ENCODE results near the gene VAC14.
A peak's percentile ranks its signal among the peaks of the same experiment; 100 is the strongest.

The VAC14 gene

GRCh38 chr16:70644763-70645597 is 156.0 kb downstream of the VAC14 start (continued):
- TF ChIP-seq ZNF629 (tag by site-specific recombination; IDR thresholded peaks at IDR 0.05) (no peak), WT1 (tag by site-specific recombination; IDR thresholded peaks at IDR 0.05) (no peak), ZBTB49 (tag by site-specific recombination; IDR thresholded peaks at IDR 0.05; ENCODE audit: low read depth) (no peak), BCL11A (tag by site-specific recombination; IDR thresholded peaks at IDR 0.05; ENCODE audit: low read depth) (no peak), ZNF248 (tag by site-specific recombination; IDR thresholded peaks at IDR 0.05) (0 out of 2 replicates have a peak, but pooled peaks have one; percentile 43), PRDM1 (tag by site-specific recombination; IDR thresholded peaks at IDR 0.05) (no peak), ZNF366 (tag by site-specific recombination; conservative IDR thresholded peaks at IDR 0.05) (peak; percentile 90), ZNF555 (tag by site-specific recombination; conservative IDR thresholded peaks at IDR 0.05) (no peak), YY2 (tag by site-specific recombination; IDR thresholded peaks at IDR 0.05) (0 out of 2 replicates have a peak, but pooled peaks have one; percentile 46), ZNF132 (tag by site-specific recombination; IDR thresholded peaks at IDR 0.05; ENCODE audit: borderline replicate concordance) (no peak), ZNF585B (tag by site-specific recombination; IDR thresholded peaks at IDR 0.05) (no peak), ZNF544 (tag by site-specific recombination; IDR thresholded peaks at IDR 0.05) (peak; percentile 68), ZNF530 (tag by site-specific recombination; IDR thresholded peaks at IDR 0.05; ENCODE audit: low read depth) (no peak), ZNF548 (tag by site-specific recombination; IDR thresholded peaks at IDR 0.05) (no peak), MYNN (tag by site-specific recombination; IDR thresholded peaks at IDR 0.05; ENCODE audit: borderline replicate concordance) (no peak), OVOL3 (tag by site-specific recombination; IDR thresholded peaks at IDR 0.05) (no peak), HIC1 (tag by site-specific recombination; IDR thresholded peaks at IDR 0.05) (no peak), ZNF140 (tag by site-specific recombination; IDR thresholded peaks at IDR 0.05) (no peak), ZNF768 (tag by site-specific recombination; IDR thresholded peaks at IDR 0.05) (no peak), ZNF292 (tag by site-specific recombination; IDR thresholded peaks at IDR 0.05; ENCODE audit: borderline replicate concordance, low read depth) (no peak), ZFP3 (tag by site-specific recombination; IDR thresholded peaks at IDR 0.05; ENCODE audit: low read depth) (no peak), SETDB1 (IDR thresholded peaks at IDR 0.05; ENCODE audit: insufficient read length, low read length) (no peak), MEIS1 (CRISPR knock-in tag; IDR thresholded peaks at IDR 0.05; ENCODE audit: borderline replicate concordance) (no peak), ZNF335 (tag by site-specific recombination; conservative IDR thresholded peaks at IDR 0.05) (no peak), IKZF3 (tag by site-specific recombination; IDR thresholded peaks at IDR 0.05) (no peak), SCRT2 (tag by site-specific recombination; IDR thresholded peaks at IDR 0.05) (no peak), ZNF785 (tag by site-specific recombination; IDR thresholded peaks at IDR 0.05) (no peak)
- TF ChIP-seq, protein P1, sequence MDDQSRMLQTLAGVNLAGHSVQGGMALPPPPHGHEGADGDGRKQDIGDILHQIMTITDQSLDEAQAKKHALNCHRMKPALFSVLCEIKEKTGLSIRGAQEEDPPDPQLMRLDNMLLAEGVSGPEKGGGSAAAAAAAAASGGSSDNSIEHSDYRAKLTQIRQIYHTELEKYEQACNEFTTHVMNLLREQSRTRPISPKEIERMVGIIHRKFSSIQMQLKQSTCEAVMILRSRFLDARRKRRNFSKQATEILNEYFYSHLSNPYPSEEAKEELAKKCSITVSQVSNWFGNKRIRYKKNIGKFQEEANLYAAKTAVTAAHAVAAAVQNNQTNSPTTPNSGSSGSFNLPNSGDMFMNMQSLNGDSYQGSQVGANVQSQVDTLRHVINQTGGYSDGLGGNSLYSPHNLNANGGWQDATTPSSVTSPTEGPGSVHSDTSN (CRISPR knock-in tag; IDR thresholded peaks at IDR 0.05): no peak
- TF ChIP-seq, protein P2, sequence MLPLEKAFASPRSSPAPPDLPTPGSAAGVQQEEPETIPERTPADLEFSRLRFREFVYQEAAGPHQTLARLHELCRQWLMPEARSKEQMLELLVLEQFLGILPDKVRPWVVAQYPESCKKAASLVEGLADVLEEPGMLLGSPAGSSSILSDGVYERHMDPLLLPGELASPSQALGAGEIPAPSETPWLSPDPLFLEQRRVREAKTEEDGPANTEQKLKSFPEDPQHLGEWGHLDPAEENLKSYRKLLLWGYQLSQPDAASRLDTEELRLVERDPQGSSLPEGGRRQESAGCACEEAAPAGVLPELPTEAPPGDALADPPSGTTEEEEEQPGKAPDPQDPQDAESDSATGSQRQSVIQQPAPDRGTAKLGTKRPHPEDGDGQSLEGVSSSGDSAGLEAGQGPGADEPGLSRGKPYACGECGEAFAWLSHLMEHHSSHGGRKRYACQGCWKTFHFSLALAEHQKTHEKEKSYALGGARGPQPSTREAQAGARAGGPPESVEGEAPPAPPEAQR (tag by site-specific recombination; IDR thresholded peaks at IDR 0.05): 0 out of 2 replicates have a peak, but pooled peaks have one; percentile 12
- TF ChIP-seq, protein P3, sequence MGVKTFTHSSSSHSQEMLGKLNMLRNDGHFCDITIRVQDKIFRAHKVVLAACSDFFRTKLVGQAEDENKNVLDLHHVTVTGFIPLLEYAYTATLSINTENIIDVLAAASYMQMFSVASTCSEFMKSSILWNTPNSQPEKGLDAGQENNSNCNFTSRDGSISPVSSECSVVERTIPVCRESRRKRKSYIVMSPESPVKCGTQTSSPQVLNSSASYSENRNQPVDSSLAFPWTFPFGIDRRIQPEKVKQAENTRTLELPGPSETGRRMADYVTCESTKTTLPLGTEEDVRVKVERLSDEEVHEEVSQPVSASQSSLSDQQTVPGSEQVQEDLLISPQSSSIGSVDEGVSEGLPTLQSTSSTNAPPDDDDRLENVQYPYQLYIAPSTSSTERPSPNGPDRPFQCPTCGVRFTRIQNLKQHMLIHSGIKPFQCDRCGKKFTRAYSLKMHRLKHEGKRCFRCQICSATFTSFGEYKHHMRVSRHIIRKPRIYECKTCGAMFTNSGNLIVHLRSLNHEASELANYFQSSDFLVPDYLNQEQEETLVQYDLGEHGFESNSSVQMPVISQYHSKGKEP (tag by site-specific recombination; IDR thresholded peaks at IDR 0.05): no peak
- TF ChIP-seq, protein P4, sequence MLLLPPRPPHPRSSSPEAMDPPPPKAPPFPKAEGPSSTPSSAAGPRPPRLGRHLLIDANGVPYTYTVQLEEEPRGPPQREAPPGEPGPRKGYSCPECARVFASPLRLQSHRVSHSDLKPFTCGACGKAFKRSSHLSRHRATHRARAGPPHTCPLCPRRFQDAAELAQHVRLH (tag by site-specific recombination; IDR thresholded peaks at IDR 0.05): no peak

Measured in HEK293 (cell line).